Progenitor cell of endocrine pancreas (in vitro differentiated cells): Measurements from ENCODE around the gene CD83. TPM values are rescaled to one million over a fixed set of nuclear protein-coding genes. Genes with fewer than 3 reads are reported as not detected.
"Not testable (repeated sequence)": the region's sequence is repeated elsewhere in the genome, so short reads cannot be mapped to it uniquely, and the experiment has no call there.

Experiments used
- DNase-seq: peaks from one replicate; pipeline ENCODE4 v3.0.0; 2021; ENCODE audit warnings: low spot score; ENCODE audit not compliant: unreplicated experiment
- H3K27ac Mint-ChIP-seq: 2 replicates; pipeline ENCODE4 v1.8.0; 2021; ENCODE audit warnings: mild to moderate bottlenecking, moderate library complexity, mixed read lengths
- H3K27me3 Mint-ChIP-seq: 2 replicates; pipeline ENCODE4 v1.8.0; 2021; ENCODE audit warnings: mixed read lengths
- H3K36me3 Mint-ChIP-seq: 2 replicates; pipeline ENCODE4 v1.8.0; 2022; ENCODE audit warnings: mixed read lengths; ENCODE audit not compliant: insufficient read depth
- H3K4me1 Mint-ChIP-seq: 2 replicates; pipeline ENCODE4 v1.8.0; 2021; ENCODE audit warnings: low read depth, mixed read lengths
- H3K4me3 Mint-ChIP-seq: 2 replicates; pipeline ENCODE4 v1.8.0; 2021; ENCODE audit warnings: low read depth, mild to moderate bottlenecking, moderate library complexity, mixed read lengths
- H3K9me3 Mint-ChIP-seq: 2 replicates; pipeline ENCODE4 v1.8.0; 2021; ENCODE audit warnings: low read depth, mixed read lengths
- long read RNA-seq: library from polyadenylated mRNA; unstranded; transcript quantifications from one replicate; pipeline ENCODE4 v2.0.0, GENCODE V29; 2020
- total RNA-seq: library from RNA; stranded (reverse); gene quantifications from 2 replicates; pipeline ENCODE4 v1.2.1, GENCODE V29; 2021
- TF ChIP-seq, protein P1 (sequence below): fragments of 200-600 bp; sonication (generic); IDR thresholded peaks from one replicate; pipeline ENCODE4 v1.5.0; 2021; ENCODE audit warnings: antibody characterized with exemption, mild to moderate bottlenecking; ENCODE audit not compliant: unreplicated experiment

CD83 gene, protein sequence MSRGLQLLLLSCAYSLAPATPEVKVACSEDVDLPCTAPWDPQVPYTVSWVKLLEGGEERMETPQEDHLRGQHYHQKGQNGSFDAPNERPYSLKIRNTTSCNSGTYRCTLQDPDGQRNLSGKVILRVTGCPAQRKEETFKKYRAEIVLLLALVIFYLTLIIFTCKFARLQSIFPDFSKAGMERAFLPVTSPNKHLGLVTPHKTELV
- 5.7 and 5.8 TPM in 2 replicates for total RNA-seq
- long read RNA-seq, transcript CD83-201 (5 exons, 2,471 nt) = major isoform, 61 of 70 reads
- long read RNA-seq, partial matches to known transcripts = 4 of 70 reads
- long read RNA-seq, other reads (novel, unspliced or antisense) = 5 of 70 reads

DNA sequence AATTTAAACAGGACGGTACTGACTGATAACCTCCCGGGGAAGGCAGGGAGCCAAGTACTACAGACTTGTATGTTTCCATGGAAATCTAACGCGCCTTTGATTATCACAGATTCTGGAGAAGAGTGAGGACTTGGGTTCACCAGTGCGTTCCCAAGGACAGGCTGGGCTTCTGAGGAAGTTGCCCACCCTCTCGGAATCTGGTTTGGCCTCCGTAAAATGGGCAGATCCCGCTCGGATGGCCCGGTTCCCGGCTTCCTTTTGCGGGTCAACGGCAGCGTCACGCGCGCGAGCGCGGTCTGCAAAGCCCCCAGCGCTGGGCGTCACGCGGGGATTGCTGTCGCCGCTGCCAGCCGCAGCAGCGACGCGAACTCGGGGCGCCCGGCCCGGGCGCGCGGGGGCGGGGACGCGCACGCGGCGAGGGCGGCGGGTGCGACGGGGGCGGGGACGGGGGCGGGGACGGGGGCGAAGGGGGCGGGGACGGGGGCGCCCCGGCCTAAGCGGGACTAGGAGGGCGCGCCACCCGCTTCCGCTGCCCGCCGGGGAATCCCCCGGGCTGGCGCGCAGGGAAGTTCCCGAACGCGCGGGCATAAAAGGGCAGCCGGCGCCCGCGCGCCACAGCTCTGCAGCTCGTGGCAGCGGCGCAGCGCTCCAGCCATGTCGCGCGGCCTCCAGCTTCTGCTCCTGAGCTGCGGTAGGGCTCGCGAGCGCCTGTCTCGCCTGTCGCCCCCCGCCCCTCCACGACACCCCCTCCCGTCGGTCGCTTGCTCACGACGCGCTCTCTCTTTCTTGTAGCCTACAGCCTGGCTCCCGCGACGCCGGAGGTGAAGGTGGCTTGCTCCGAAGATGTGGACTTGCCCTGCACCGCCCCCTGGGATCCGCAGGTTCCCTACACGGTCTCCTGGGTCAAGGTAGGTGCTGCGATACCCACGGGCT lies at the start of gene CD83:
Gene CD83 (plus strand): TSS at position 615 of the 933 bp plus-strand sequence. CDS start 40 bp downstream, at position 655.
- peak within 1 kb of the TSS; percentile 83 for H3K27ac Mint-ChIP-seq
- peaks cover 38% of the 10 kb centered on the region for H3K27me3 Mint-ChIP-seq
- no peaks in the 10 kb centered on the region for H3K9me3 Mint-ChIP-seq
- DNase-seq = peak; percentile 37
- TF ChIP-seq, protein P1, sequence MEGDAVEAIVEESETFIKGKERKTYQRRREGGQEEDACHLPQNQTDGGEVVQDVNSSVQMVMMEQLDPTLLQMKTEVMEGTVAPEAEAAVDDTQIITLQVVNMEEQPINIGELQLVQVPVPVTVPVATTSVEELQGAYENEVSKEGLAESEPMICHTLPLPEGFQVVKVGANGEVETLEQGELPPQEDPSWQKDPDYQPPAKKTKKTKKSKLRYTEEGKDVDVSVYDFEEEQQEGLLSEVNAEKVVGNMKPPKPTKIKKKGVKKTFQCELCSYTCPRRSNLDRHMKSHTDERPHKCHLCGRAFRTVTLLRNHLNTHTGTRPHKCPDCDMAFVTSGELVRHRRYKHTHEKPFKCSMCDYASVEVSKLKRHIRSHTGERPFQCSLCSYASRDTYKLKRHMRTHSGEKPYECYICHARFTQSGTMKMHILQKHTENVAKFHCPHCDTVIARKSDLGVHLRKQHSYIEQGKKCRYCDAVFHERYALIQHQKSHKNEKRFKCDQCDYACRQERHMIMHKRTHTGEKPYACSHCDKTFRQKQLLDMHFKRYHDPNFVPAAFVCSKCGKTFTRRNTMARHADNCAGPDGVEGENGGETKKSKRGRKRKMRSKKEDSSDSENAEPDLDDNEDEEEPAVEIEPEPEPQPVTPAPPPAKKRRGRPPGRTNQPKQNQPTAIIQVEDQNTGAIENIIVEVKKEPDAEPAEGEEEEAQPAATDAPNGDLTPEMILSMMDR = peak; percentile 42
- H3K4me3 Mint-ChIP-seq = peak within 1 kb of the TSS; percentile 84
- no peaks in the 10 kb centered on the region for H3K36me3 Mint-ChIP-seq
- no peaks in the 10 kb centered on the region for H3K4me1 Mint-ChIP-seq

DNA sequence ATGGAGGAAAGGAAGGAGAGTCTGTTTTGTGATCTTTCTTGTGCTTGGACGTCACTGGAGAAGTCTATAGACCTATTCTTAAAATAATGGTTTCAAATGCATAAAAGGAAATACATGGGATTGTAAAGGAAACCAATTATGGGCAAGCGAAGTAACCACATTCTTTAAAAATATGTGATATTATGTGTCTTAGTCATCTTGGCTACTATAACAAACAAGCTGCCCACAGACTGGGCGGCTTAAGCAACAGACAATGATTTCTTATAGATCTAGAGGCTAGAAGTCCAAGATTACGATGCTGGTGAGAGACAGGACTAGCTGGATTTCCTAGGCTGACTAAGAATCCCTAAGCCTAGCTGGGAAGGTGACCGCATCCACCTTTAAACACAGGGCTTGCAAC lies 49.4 kb upstream of the CD83 start:
- no peak overlapping the region for H3K4me3 Mint-ChIP-seq
- no peaks in the 10 kb centered on the region for H3K36me3 Mint-ChIP-seq
- H3K9me3 Mint-ChIP-seq = no peaks in the 10 kb centered on the region
- H3K27me3 Mint-ChIP-seq = peaks cover 11% of the 10 kb centered on the region
- no peak overlapping the region for H3K27ac Mint-ChIP-seq
- DNase-seq = no peak
- TF ChIP-seq, protein P1 = no peak
- H3K4me1 Mint-ChIP-seq = no peaks in the 10 kb centered on the region

DNA sequence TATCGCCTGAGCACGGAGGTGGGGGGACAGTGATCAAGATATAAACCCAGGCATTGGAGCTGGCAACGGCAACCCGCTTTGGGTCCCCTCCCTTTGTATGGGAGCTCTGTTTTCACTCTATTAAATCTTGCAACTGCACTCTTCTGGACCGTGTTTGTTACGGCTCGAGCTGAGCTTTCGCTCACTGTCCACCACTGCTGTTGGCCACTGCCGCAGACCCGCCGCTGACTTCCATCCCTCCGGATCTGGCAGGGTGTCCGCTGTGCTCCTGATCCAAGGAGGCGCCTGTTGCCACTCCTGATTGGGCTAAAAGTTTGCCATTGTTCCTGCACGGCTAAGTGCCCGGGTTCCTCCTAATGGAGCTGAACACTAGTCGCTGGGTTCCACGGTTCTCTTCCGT lies 48.9 kb upstream of the CD83 start:
- H3K4me1 Mint-ChIP-seq = no peaks in the 10 kb centered on the region
- H3K4me3 Mint-ChIP-seq = no peak overlapping the region
- H3K9me3 Mint-ChIP-seq = no peaks in the 10 kb centered on the region
- peaks cover 11% of the 10 kb centered on the region for H3K27me3 Mint-ChIP-seq
- H3K27ac Mint-ChIP-seq = no peak overlapping the region
- H3K36me3 Mint-ChIP-seq = no peaks in the 10 kb centered on the region
- no peak for DNase-seq
- TF ChIP-seq, protein P1 = no peak

DNA sequence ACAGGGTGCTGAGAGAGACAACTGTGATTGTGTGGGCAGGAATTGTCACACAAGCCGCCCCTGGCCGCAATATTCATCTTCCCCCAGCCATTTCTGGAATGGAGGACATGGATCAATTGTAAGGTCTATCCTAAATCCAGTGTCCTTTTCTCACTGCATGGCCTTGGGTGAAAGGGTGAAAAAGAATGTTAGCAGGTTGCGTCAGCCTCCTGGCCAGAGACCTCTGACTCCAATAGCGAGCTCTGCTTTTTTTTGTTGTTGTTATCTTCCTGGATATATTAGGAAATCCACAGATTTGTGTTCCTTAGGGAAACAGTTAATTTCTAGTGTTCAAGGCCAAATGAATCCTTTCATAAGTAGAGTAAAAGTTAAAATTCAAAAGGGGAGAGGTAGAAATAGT lies 47.1 kb upstream of the CD83 start:
- Mint-ChIP-seq H3K9me3 (no peaks in the 10 kb centered on the region), H3K27me3 (peaks cover 8% of the 10 kb centered on the region), H3K27ac (no peak overlapping the region), H3K4me1 (no peaks in the 10 kb centered on the region), H3K4me3 (no peak overlapping the region), H3K36me3 (no peaks in the 10 kb centered on the region)
- DNase-seq = no peak
- TF ChIP-seq, protein P1 = no peak

DNA sequence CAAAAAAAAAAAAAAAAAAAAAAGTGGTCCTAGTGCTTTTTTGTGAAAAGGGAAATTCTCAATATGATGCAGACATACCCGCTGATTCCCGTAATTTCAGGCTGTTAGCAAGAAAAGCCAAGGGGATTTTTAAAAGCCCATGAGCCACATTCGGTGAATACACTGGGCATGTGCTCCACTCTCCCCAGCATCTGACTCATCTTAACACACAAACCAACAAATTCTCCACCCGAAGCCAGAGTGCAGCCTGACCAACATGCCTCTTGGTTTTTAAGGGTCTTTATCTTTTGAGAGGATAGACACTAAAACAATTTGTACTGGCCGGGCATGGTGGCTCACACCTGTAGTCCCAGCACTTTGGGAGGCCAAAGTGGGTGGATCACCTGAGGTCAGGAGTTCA lies 45.5 kb upstream of the CD83 start:
- no peak overlapping the region for H3K4me3 Mint-ChIP-seq
- TF ChIP-seq, protein P1 = no peak
- no peaks in the 10 kb centered on the region for H3K4me1 Mint-ChIP-seq
- no peak for DNase-seq
- peaks cover 7% of the 10 kb centered on the region for H3K27me3 Mint-ChIP-seq
- H3K9me3 Mint-ChIP-seq = no peaks in the 10 kb centered on the region
- no peak overlapping the region for H3K27ac Mint-ChIP-seq
- no peaks in the 10 kb centered on the region for H3K36me3 Mint-ChIP-seq

DNA sequence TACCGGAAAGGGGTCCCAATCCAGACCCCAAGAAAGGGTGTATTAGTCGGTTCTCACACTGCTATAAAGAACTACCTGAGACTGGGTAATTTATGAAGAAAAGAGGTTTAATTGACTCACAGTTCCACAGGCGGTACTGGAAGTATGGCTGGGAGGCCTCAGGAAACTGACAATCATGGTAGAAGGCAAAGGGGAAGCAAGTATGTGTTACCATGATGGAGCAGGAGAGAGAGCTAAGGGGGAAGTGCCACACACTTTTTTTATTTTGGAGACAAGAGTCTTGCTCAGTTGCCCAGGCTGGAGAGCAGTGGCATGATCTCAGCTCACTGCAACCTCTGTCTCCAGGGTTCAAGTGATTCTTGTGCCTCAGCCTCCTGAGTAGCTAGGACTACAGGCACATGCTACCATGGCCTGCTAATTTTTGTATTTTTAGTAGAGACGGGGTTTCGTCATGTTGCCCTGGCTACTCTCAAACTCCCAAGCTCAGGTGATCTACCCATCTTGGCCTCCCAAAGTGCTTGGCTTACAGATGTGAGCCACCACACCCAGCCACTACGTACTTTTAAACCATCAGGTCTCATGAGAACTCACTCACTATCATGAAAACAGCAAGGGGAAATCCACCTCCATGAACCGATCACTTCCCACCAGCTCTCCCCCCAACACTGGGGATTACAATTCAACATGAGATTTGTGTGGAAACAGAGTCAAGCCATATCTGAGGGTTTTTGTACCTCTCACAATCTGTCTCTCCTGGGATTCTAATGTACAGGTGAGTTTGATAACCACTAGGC lies 43.8 kb upstream of the CD83 start:
- not testable (repeated sequence) for H3K27ac Mint-ChIP-seq, H3K27me3 Mint-ChIP-seq, H3K9me3 Mint-ChIP-seq, H3K36me3 Mint-ChIP-seq, H3K4me3 Mint-ChIP-seq, DNase-seq, H3K4me1 Mint-ChIP-seq
